SK-N-DZ (cell line): ENCODE data around the gene DEAF1.
"Not testable (repeated sequence)": the region's sequence is repeated elsewhere in the genome, so short reads cannot be mapped to it uniquely, and the experiment has no call there.

Experiments
- DNase-seq: peaks from one replicate; pipeline ENCODE4 v3.0.0-alpha.2; 2015; ENCODE audit warnings: low spot score

Gene DEAF1

DNA sequence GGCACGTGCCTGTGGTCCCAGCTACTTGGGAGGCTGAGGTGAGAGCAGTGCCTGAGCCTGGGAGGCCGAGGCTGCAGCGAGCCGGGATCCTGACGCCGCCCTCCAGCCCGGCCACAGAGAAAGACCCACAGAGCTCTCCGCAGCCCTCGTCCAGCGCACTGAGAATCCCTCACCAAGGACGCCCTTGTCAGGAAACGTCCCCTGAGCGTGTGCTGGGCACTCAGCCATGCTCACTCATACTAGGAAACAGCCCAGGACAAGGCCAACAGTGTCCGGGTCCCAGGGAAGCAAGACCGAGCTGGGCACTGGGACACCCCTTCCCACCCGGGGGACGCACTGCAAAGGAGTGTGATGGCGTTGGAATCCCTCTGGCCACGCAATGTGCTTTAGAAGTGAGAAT, 14.5 kb downstream of the DEAF1 start:
- no peak for DNase-seq

DNA sequence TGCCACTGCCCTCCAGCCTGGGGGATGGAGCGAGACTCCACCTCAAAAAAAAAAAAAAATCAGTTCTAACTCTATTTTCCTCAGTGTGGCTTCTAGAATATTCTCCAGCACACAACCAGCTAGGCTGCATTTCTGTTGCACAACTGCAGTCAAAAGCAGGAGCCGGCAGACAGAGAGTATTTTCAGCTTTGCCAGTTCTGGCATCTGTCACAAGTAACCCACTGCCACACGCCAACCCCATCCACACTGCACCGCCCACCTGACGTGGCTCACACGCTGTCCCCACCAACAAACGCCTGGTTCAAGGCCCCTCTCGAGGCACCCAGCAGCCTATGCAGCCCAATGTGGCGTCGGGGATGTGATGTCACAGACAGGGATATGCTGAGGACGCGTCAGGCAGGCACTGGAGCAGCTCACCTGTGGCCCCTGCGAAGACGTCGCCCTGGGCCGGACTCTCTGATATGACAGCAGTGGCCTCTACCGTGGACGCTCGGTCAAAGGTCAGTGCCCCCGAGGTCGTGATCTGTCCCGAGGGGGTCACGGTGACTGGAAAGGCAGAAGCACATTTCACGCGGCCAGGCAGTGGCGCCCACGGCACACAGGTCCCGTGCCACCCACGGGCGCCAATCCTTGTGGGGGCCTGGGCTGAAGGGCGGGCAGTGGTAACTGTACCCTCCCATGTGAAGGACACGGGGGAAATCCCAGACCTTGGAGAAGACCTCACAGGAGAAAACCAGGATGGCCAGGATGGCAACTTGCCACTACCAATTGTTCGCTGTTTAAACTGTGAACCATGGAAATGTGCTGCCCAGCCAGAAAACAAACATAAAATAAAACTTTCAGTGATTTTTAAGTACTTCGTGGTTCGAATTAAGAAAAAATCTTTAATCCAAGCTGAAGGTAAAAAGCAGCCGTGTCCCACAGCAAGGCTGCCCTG, 15.5 kb downstream of the DEAF1 start:
- no peak for DNase-seq

DNA sequence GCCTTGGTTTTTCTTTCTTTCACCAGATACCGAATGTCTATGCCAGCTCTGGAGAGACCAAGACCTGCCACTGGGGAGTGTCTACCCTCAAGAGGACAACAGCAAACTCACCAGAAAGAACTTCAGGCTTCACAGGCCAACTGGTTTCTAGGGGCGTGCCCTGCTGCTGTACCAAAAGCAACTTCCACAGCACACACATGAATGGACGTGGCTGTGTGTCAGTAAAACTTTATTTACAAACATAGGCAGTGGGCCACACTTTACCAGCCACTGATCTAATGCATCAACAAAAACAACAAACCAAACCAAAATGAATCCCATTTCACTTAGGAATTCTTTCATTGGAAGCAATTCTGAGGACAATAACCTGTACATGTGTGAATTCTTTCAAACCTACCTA, 16.7 kb downstream of the DEAF1 start:
- DNase-seq, result no peak

DNA sequence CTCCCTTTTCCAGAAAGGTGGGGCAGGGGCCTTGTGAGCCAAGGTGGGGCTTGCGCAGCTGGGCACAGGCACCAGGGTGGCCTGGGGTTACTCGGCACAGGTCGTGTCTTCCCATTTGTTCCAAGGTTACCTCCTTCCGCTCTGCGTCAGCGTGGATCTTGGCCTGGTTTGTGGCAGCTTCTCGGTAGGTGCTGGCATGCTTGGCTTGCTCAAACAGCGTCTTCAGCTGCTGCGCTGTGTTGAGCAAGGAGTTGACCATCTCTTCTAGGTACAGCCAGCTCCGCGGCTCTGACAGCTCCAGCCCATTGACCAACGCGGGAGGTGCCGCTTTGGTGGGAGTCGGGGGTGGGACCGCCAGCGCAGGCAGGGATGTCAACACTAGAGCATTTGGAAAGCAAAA, 20.6 kb downstream of the DEAF1 start:
- no peak for DNase-seq

DNA sequence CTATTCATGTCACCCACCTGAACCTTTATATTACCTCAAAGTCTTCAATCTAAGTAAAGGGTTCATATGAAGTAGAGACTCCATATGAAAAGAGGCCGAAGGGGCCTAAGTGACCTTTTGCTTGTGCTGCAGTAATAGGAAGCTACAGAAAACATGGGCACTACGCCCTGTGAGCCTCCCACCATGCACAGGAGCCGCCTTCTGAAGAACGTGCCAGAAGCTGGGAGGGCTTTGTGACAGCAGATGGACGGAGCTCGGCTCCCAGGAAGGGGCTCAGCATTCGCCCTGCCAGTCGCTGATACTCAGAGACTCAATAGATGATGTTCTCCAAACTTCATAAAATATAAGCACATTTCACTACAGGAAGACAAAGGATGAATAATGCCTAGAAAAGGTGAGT, 21.2 kb downstream of the DEAF1 start:
- DNase-seq, result no peak

DNA sequence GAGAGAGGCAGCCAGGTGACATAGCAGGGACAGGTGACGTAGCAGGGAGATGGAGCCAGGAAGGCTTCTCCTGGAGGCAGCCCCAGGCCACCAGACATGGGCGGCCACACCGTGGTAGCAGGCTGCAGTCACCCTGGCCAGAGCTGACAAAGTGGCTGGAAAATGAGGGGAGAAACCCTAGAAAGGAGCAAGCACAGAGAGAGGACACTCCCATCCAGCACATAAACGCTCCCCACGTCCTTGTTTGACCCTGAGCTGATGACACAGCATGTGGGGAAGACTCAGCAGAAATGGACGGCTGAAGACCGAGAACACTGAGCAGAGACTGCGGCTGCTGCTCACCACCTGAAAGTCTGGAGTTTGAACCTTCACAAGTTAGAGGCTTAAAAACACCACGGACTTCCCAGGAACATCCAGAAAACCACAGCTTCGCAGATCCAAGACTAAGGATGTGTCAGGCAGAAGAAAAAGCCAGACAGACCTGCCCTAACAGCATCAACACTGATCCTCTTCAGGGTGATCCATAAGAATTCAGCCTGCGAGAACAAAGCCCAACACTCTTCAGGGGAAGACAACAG, 29.2 kb downstream of the DEAF1 start:
- no peak for DNase-seq

DNA sequence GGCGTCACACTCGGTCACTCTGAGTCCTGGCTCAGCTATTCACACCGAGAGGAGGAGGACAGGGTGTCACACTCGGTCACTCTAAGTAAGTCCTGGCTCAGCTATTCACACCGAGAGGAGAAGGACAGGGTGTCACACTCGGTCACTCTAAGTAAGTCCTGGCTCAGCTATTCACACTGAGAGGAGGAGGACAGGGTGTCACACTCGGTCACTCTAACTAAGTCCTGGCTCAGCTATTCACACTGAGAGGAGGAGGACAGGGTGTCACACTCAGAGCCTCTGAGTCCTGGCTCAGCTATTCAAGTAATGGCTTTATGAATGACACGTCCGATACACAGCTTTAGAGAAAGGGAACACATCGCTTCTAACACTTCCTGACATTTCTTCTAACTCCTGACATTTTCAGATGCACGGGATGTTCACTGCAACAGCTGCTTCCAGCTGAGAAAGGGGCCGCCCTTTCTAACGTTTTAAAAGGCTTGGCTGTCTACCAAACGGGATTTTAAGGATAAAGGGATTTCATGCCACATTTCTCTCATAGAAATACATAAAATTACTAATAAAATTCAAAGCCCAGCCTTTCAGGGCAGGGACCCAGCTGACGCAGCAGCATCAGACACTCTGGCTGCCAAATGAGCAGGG, 29.8 kb downstream of the DEAF1 start:
- no peak for DNase-seq

DNA sequence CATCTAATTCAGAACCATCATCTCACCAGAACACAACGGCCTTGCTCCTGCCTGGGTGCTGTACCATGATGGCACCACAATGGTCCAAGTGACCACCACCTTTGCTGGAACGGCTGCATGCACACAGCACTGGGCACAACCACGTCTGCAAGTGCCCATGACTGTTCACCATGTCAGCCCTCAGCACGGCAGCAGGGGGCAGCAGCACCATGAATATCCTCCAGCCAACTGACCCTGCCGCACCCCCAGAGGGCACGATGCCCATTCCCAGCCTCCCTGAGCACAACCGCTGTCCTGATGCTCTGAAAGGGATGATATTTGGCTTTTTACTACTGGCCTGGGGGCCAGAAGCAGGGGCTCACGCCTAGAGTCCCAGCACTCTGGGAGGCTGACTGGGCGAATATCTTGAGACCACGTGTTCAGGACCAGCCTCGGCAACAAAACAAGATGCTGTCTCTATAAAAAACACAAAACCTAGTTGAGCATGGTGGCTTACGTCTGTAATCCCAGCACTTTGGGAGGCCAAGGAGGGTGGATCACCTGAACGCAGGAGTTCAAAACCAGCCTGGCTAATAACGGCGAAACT, 32.2 kb downstream of the DEAF1 start:
- peak; percentile 25 for DNase-seq

DNA sequence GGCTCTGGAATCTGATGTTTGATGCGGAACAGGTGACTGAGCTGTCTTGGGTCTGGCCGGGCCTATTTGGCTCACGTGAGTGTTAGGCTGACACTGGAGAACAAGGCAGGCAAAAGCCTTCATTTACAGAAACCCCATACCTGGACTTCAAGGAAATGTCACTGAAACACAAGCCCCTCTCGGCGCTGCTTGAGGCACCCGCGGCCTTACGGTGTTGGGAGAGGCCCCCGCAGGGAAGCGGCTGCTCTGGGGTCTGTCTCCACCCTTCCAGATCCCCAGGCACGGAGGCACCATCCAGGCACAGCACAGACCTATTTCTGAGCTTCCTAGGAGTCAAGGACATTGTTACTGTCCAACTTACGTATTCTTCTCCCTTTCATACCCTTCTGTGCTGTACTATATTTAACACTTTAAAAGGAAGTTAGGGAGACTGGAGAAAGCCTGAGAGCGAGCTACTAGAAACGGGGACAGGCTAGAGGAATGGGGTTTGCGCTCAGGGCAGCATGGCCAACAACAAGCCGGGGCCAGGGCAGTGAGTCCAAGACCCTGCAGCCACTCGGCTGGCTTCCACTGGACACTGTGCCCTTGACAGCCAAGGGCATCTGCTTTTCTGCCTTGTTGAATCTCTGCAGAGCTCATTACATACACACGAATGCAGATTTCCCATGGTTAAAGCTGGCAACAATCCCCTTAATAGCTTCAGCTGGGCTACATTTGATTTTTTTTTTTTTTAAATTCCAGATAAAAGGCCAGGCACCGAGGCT, 34.2 kb downstream of the DEAF1 start:
- DNase-seq, result no peak

DNA sequence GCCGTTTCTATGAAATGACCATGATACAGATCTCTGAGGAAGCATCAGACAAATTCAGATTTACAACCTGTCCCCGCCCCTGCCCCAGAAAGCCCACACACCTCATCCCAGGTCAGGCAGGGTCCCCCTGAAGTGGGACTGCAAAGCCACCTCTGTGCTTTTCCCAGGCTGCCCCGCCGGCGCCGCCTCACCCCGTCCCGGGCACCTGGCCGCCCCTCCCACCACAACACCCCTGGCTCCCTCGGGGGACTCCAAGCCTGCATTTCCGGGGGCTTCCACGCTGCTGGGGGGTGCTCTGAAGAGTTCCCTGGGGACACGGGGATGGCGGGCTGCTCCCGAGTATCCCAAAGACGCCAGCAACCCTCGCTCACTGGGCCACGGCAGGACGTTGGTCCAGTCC, 34.7 kb downstream of the DEAF1 start:
- no peak for DNase-seq

DNA sequence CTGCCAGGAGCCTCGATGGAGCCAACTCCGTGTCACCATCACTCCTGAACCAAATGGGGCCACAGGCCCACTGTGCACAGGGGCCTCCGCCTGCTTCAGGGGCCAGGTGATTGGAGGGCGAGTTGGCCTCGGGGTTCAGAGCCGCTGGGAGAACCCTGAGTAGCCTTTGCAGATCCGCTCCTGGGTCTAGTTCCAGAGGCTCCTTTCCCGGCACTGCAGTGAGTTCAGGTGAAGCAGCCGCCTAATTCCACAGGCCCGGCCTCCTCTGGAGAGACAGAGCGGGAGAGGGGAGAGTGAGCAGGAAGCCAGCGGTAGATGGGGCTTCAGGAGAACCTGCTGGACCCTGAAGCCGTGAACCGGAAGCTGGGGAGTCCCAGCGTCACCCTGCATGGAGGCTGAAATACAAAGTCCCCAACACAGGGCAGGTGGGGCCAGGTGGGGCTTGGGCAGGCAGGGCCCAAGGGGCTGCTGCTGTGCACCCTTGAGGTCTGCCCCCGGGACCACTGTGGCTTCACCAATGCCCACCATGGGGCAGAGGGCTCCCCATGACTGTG, 35.4 kb downstream of the DEAF1 start:
- DNase-seq, result no peak

DNA sequence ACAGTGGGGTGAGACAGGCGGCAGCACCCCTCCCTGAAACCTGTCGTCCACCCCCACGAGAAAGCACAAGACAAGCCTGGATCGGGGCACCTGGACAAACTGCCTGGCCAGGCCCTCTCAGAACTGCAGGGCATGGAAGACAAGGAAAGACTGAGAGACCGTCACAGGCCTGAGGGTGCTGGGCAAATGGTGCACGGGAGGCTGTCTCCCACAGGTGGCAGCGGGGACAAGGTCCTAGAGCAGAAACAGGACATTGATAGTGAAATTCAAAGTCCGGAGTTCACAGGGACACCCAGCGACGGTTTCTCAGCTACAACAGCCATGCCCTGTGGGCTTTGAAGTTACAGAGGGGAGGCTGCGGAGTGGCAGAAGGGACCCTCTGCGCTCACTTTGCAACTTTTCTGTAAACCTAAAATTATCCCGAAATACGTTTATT, 37.3 kb downstream of the DEAF1 start:
- no peak for DNase-seq

DNA sequence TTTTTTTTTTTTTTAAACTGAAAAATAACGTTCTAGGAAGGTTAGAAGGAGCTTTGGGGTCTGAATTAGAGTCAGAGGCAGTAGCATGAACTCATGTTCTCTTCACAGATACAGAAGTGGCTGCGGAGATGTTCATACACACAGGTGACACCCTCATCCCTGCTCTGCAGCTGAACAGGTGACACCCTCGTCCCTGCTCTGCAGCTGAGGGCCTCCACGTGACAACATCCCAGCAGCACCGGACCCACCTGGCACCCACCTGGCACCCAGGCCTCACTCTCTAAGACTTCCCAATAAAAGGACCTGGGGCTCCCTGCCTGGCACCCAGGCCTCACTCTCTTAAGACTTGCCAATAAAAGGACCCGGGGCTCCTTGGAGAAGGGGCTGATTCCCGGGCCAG, 38.2 kb downstream of the DEAF1 start:
- no peak for DNase-seq

DNA sequence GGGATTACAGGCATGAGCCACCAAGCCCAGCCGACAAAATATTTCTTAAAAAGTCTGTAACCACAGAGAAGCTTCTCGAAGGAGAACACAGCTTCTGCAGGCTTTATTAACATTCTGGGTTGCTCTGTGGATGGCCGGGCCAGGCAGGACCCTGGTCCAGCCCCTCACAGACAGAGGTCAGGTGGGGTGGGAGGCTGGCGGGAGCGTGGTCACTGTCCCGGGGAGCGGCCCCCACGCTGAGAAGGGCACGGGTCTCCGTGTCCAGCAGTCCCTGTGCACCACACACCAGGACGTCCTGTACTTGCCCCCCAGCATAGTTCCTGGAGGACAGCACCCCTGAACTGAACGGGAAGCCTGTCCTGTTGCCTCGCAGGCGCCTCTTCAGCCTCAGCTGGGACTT, 38.6 kb downstream of the DEAF1 start:
- no peak for DNase-seq

DNA sequence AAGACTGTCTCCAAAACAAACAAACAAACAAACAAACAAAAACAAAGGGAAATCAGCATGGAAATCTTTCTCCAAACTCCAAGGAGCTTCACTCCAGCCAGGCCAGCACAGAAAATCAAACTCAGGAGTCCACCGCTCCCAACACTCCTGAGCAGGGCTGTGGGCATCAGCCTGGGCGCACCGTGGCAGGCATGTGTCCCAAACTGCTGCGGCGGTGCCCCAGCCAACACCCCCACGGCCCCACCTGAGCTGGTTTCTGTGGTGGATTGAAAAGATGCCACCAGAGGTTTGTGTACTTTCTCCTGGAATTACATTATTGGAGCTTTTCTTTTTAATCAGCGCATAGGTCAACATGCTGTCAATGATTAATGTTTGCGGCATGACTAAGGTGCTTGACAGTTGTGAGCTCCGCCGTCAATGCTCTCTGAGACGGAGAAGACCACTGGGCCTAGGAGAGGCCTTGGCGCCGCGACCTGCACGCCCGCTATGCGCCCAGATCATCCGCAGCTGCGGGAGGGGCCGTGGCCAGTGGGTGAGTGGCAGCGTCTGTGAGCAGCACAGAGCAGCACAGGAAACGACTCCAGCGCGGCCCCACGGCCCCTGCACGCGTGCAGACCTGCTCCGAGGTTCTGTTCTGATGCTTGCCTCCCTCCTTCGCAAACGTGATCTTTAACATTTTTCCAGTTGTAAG, 39.8 kb downstream of the DEAF1 start:
- no peak for DNase-seq

DNA sequence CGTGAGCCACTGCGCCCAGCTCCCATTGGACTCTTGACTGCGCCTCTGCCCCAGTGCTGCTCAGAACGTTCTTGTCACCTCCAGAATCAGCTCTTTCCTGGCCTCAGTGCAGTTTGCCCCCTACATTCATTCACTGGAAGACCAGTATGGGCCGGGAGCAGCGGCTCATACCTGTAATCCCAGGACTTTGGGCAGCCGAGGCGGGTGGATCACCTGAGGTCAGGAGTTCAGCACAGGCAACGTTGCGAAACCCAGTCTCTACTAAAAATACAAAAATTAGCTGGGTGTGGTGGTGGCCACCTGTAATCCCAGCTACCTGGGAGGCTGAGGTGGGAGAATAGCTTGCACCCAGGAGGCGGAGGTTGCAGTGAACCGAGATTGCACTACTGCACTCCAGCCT, 40.6 kb downstream of the DEAF1 start:
- not testable (repeated sequence) for DNase-seq

DNA sequence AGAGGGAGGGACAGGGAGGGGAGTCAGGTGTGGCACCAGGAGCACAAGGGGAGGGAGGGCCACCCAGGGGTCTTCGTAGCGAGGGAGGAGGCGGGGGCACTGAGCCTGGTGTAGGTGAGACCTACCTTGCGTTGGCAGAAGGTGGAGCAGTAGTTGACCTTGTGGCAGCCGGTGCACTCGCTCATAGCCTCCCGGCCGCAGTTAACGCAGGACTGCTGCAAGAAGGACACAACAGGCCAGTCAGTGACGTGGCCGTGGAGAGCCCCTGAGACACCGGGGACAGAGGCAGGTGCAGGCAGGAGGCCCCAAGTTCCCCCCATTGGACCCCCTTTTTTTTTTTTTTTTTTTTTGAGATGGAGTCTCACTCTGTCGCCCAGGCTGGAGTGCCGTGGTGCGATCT, 41.2 kb downstream of the DEAF1 start:
- DNase-seq, result no peak

DNA sequence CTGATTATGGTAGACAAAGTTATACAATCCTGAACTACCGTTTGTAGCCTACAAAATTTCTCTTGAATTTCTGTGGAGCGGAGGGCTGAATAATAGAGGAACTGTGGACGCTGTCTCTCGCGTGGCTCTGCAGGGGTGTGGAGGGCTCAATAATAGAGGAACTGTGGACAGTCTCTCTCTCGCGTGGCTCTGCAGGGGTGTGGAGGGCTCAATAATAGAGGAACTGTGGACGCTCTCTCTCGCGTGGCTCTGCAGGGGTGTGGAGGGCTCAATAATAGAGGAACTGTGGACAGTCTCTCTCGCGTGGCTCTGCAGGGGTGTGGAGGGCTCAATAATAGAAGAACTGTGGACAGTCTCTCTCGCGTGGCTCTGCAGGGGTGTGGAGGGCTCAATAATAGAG, 41.9 kb downstream of the DEAF1 start:
- DNase-seq, result not testable (repeated sequence)

DNA sequence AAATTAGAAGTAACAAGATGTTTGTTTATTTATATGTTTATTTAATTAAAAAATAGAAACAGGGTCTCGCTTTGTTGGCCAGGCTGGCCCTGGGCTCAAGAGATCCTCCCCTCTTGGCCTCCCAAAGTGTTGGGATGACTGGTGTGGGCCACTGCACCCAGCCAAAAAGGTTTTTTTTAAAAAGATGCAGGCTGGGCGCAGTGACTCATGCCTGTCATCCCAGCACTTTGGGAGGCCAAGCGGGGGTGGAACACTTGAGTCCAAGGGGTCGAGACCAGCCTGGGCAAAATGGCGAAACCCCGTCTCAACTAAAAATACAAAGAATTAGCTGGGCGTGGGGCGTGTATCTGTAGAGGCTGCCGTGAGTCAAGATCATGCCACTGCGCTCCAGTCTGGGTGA, 44.5 kb downstream of the DEAF1 start:
- no peak for DNase-seq

DNA sequence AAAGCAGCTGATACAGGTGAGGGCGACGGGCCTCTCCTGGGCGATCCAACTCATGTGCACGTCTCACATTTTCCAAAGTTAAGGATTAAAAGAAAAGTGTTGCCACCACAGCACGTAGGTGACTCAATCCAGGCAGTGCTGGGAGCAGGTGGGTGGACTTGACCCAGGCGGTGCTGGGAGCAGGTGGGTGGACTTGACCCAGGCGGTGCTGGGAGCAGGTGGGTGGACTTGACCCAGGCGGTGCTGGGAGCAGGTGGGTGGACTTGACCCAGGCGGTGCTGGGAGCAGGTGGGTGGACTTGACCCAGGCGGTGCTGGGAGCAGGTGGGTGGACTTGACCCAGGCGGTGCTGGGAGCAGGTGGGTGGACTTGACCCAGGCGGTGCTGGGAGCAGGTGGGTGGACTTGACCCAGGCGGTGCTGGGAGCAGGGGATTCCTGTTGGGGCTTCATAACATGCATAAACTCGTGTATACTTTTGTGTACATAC, 47.3 kb downstream of the DEAF1 start:
- DNase-seq, result not testable (repeated sequence)

DNA sequence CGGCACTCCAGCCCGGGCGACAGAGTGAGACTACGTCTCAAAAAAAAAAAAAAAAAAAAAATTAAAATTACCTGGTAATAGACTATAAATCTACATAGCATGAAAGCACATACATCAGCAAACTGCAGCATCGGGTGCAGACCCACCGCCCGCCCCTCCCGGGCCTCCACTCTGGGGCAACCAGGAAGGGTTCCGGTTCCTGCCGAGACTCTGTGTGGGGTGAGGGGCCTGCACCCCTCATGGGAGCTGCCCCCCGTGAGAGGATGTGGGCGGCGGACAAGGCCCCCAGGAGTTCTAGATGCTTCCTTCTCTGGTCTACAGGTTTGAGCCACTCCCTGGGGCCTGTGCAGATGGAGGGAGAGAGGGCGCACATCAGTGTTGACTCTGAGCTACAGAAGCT, 48.8 kb downstream of the DEAF1 start:
- no peak for DNase-seq
